Left ventricle myocardium inferior (tissue), 1 donor: ENCODE results near the gene RIPOR2. TPM values are rescaled to one million over a fixed set of nuclear protein-coding genes. Genes with fewer than 3 reads are reported as not detected.

Experiments
- DNase-seq: peaks from one replicate; pipeline ENCODE4 v3.0.0-alpha.2; 2020
- H3K27ac ChIP-seq: fragments of 200-600 bp; replicated peaks from 2 replicates; pipeline ENCODE4 v1.8.0; 2021
- H3K27me3 ChIP-seq: fragments of 200-600 bp; 2 replicates; pipeline ENCODE4 v1.8.0; 2021; ENCODE audit warnings: low read depth
- H3K36me3 ChIP-seq: fragments of 200-600 bp; 2 replicates; pipeline ENCODE4 v1.8.0; 2021
- H3K4me1 ChIP-seq: fragments of 200-600 bp; 2 replicates; pipeline ENCODE4 v1.8.0; 2021
- H3K4me3 ChIP-seq: fragments of 200-600 bp; 2 replicates; pipeline ENCODE4 v1.8.0; 2021; ENCODE audit warnings: mild to moderate bottlenecking, moderate library complexity
- H3K9me3 ChIP-seq: fragments of 200-600 bp; replicated peaks from 2 replicates; pipeline ENCODE4 v1.8.0; 2021
- intact Hi-C: fragments of 100-400 bp; cut with micrococcal nuclease; formaldehyde crosslinking; loops from one replicate; pipeline ENCODE4 v1.11.0; 2022
- total RNA-seq: library from RNA; stranded (reverse); fragmentation: NEBNext Ultra II Directional; extraction: Animal tissue kit (Norgen Biotek cat#: 25700); gene quantifications from one replicate; pipeline ENCODE4 v1.2.1, GENCODE V29; 2021
- TF ChIP-seq, protein P1 (sequence below): fragments of 200-600 bp; IDR thresholded peaks from 2 replicates; pipeline ENCODE4 v1.8.0; 2021; ENCODE audit warnings: antibody characterized with exemption, mild to moderate bottlenecking, borderline replicate concordance
- donor health status: DM: no; HTN: yes; CAD: no; lungs with severe emphysema.

The RIPOR2 gene
- total RNA-seq, 1 donor from 2014 or later, result 3.1 TPM

DNA sequence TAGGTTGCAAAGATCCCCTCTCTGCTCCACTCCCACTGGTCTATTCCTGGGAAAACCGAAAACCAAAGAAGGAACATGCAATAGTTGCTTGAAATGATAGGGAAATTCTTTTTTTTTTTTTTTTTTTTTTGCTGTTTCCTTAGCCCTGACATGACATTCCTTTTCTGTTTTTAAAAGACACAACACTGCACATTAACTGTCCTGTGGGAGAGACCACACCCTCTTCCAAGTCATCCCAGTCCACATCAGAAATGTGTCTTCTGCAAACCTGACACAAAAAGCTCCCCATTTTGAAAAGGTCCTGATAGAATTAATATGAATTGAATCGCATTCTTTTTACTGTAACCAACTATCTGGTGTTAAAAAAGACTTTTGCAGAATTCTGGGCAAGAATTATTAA, 43.4 kb upstream of the RIPOR2 start:
- Histone ChIP-seq H3K27me3 (no peaks in the 10 kb centered on the region), H3K4me3 (no peak overlapping the region), H3K9me3 (no peaks in the 10 kb centered on the region), H3K36me3 (no peaks in the 10 kb centered on the region), H3K4me1 (peaks cover 18% of the 10 kb centered on the region), H3K27ac (no peak overlapping the region)
- DNase-seq, result no peak
- intact Hi-C loops, result no loop called here
- TF ChIP-seq, protein P1, sequence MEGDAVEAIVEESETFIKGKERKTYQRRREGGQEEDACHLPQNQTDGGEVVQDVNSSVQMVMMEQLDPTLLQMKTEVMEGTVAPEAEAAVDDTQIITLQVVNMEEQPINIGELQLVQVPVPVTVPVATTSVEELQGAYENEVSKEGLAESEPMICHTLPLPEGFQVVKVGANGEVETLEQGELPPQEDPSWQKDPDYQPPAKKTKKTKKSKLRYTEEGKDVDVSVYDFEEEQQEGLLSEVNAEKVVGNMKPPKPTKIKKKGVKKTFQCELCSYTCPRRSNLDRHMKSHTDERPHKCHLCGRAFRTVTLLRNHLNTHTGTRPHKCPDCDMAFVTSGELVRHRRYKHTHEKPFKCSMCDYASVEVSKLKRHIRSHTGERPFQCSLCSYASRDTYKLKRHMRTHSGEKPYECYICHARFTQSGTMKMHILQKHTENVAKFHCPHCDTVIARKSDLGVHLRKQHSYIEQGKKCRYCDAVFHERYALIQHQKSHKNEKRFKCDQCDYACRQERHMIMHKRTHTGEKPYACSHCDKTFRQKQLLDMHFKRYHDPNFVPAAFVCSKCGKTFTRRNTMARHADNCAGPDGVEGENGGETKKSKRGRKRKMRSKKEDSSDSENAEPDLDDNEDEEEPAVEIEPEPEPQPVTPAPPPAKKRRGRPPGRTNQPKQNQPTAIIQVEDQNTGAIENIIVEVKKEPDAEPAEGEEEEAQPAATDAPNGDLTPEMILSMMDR, result no peak

- Histone ChIP-seq H3K4me3 (no peak overlapping the region), H3K36me3 (no peaks in the 10 kb centered on the region), H3K4me1 (no peaks in the 10 kb centered on the region), H3K27ac (no peak overlapping the region), H3K27me3 (no peaks in the 10 kb centered on the region), H3K9me3 (no peaks in the 10 kb centered on the region)
- TF ChIP-seq, protein P1, result no peak
- intact Hi-C loops, result no loop called here
- DNase-seq, result no peak
Measured at GRCh38 chr6:24974182-24975171, 38.7 kb upstream of the RIPOR2 start.

GRCh38 chr6:24972311-24972958, 36.7 kb upstream of the RIPOR2 start:
- H3K4me3 ChIP-seq, result no peak overlapping the region
- no peaks in the 10 kb centered on the region for H3K27me3 ChIP-seq
- TF ChIP-seq, protein P1, result no peak
- H3K4me1 ChIP-seq, result no peaks in the 10 kb centered on the region
- intact Hi-C loops, result no loop called here
- no peak overlapping the region for H3K27ac ChIP-seq
- DNase-seq, result no peak
- no peaks in the 10 kb centered on the region for H3K36me3 ChIP-seq
- H3K9me3 ChIP-seq, result no peaks in the 10 kb centered on the region

DNA sequence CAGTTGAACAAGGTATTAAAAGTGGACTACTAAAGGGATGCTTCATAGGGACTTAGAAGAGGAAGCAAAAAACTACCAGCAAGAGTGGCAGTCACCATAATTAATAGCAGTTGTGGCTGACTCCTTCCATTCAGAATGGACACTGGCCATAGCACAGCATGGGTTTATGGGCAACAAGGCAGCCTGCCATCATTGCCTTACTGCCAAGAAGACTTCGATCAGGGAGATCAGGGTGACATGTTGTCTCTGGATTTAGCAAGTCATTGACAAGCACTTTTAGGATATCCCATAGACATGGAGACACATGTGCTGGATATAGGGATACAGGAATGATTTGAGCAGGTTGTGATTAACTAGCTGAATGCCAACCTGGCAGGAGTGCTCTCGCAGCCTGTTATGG, 35.3 kb upstream of the RIPOR2 start:
- no peak for DNase-seq
- no peaks in the 10 kb centered on the region for H3K4me1 ChIP-seq
- H3K27ac ChIP-seq, result no peak overlapping the region
- H3K27me3 ChIP-seq, result no peaks in the 10 kb centered on the region
- intact Hi-C loops, result no loop called here
- no peaks in the 10 kb centered on the region for H3K36me3 ChIP-seq
- no peaks in the 10 kb centered on the region for H3K9me3 ChIP-seq
- TF ChIP-seq, protein P1, result no peak
- H3K4me3 ChIP-seq, result no peak overlapping the region

DNA sequence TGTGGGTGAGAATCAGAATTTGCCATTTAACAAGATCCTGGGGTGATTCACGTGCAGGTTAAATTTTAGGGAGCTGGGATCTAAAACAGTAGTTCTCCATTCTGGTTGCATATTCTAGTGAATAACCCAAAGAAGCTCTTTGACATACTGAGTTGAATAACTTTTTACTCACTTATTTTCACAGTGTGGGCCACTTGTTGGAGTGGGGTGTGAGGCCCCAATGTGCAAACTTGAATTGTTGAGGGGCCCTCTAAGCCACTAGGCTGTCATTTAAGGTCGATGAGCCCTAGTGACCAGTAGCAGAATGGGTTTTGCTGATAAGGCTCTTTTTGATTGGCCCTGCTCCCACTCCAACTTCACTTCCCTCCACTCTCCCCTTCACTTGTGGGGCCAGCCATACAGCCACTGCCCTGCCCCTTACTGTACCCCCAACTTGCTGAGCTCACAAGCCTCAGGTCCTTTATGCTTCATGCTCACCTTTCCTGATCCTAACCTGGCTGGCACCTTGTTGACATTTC, 33.6 kb upstream of the RIPOR2 start:
- no peaks in the 10 kb centered on the region for H3K4me1 ChIP-seq
- intact Hi-C loops, result no loop called here

More for the DNA sequence above, 33.6 kb upstream of the RIPOR2 start:
- Histone ChIP-seq H3K36me3 (no peaks in the 10 kb centered on the region), H3K27ac (no peak overlapping the region), H3K9me3 (no peaks in the 10 kb centered on the region), H3K27me3 (no peaks in the 10 kb centered on the region), H3K4me3 (no peak overlapping the region)
- no peak for DNase-seq
- TF ChIP-seq, protein P1, result no peak
